Transverse colon (tissue), 4 donors: ENCODE results near the gene NTRK3.

Source experiments
- CTCF ChIP-seq, 5 experiments: fragments of 200-600 bp in 3 of 5; fragments of 450-650 bp in 2 of 5; sonication (generic) in 3 of 5; IDR thresholded peaks; 1 replicate in 2 of 5; 2 replicates in 3 of 5; pipeline ENCODE4 v1.5.1; 2016 to 2017; ENCODE audit warnings: antibody characterized with exemption in 5 of 5, inconsistent platforms in 3 of 5, mild to moderate bottlenecking in 2 of 5, moderate library complexity in 1 of 5
- EP300 ChIP-seq: sonication (generic); formaldehyde crosslinking; IDR thresholded peaks from one replicate; pipeline ENCODE4 v1.6.1; 2017; ENCODE audit warnings: antibody characterized with exemption, low read depth
- POLR2A ChIP-seq: fragments of 450-650 bp; IDR thresholded peaks from one replicate; pipeline ENCODE4 v1.6.1; 2016; ENCODE audit warnings: antibody characterized with exemption, mild to moderate bottlenecking, moderate library complexity
- POLR2AphosphoS5 ChIP-seq, 3 donors: sonication (generic); formaldehyde crosslinking; IDR thresholded peaks; one replicate each; pipeline ENCODE4 v1.6.1; 2016; ENCODE audit warnings: antibody characterized with exemption in 3 of 3

GRCh38 chr15:88243895-88244787 is 12.4 kb downstream of the NTRK3 start:
- TF ChIP-seq CTCF (IDR thresholded peaks at IDR 0.05) (peak; percentile 15 to 44 (median 36)), POLR2AphosphoS5 (IDR thresholded peaks at IDR 0.05) (no peak), POLR2A (no peak), EP300 (no peak)
